ENCODE results near the gene KLK5.

KLK5 gene

DNA sequence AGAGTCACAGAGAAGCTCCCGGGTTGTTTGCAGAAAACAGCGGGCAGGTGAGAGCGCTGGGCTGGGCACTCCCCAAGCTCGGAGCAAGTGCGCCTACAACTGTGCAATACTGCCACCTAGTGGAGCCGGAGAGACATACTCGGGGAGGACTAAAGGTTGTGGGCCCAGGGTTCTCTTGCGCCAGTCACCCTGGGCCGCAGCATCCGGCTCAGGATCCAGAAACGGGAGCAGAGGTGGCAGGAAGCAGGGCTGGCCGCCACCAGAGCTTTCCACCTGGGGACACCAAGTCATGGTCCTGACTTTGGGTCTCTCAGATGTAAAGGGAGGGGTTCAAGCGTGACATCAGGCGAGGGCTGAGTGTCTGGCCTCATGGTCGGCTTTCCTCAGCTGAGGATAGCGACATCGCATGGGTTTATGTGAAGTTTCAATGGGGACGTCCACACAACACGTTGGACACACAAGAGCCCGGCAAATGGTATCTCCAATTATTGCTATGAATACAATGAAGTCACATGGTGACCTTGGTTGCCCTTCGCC is 30.5 kb downstream of the KLK5 start:
- Histone ChIP-seq H3K4me1 (no peaks in the 10 kb centered on the region; the same call in 1 of the 2 replicates), H3K9me3 (no peaks in the 10 kb centered on the region), H3K4me3 (ENCODE audit: low read depth, low read length) (no peak overlapping the region), H3K27me3 (no peaks in the 10 kb centered on the region), H3K36me3 (no peaks in the 10 kb centered on the region)
- TF ChIP-seq, protein P1, sequence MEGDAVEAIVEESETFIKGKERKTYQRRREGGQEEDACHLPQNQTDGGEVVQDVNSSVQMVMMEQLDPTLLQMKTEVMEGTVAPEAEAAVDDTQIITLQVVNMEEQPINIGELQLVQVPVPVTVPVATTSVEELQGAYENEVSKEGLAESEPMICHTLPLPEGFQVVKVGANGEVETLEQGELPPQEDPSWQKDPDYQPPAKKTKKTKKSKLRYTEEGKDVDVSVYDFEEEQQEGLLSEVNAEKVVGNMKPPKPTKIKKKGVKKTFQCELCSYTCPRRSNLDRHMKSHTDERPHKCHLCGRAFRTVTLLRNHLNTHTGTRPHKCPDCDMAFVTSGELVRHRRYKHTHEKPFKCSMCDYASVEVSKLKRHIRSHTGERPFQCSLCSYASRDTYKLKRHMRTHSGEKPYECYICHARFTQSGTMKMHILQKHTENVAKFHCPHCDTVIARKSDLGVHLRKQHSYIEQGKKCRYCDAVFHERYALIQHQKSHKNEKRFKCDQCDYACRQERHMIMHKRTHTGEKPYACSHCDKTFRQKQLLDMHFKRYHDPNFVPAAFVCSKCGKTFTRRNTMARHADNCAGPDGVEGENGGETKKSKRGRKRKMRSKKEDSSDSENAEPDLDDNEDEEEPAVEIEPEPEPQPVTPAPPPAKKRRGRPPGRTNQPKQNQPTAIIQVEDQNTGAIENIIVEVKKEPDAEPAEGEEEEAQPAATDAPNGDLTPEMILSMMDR (IDR thresholded peaks at IDR 0.05; ENCODE audit: low read depth, low read length): peak; percentile 87
- peak; percentile 86 for DNase-seq

GRCh38 chr19:50921426-50922316 is 31.2 kb downstream of the KLK5 start:
- Histone ChIP-seq H3K4me1 (no peaks in the 10 kb centered on the region; the same call in 1 of the 2 replicates), H3K9me3 (no peaks in the 10 kb centered on the region), H3K36me3 (no peaks in the 10 kb centered on the region), H3K27me3 (no peaks in the 10 kb centered on the region), H3K4me3 (ENCODE audit: low read depth, low read length) (no peak overlapping the region)
- no peak for DNase-seq
- TF ChIP-seq, protein P1 (IDR thresholded peaks at IDR 0.05; ENCODE audit: low read depth, low read length): no peak

DNA sequence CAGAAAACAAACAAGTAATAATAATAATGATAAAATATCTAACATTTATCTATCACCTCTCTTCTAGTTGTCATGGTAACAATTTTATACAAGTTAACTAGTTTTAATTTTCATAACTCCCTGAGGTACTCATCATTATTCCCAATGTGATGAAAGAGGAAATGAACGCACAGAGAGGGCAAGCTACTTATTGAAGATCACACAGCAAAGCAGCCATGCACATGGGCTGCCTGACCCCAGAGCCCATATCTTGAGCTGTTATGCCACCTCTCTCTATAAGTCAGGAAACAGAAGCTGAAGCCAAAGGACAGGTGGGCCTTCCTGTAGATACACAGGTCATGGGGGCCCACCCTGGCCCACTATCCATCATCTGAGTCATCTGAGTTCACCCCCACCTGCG is 36.8 kb downstream of the KLK5 start:
- DNase-seq: no peak
- TF ChIP-seq, protein P1 (IDR thresholded peaks at IDR 0.05; ENCODE audit: low read depth, low read length): no peak
- Histone ChIP-seq H3K36me3 (no peaks in the 10 kb centered on the region), H3K4me1 (no peaks in the 10 kb centered on the region), H3K9me3 (no peaks in the 10 kb centered on the region), H3K27me3 (peaks cover 18% of the 10 kb centered on the region), H3K4me3 (ENCODE audit: low read depth, low read length) (no peak overlapping the region)

DNA sequence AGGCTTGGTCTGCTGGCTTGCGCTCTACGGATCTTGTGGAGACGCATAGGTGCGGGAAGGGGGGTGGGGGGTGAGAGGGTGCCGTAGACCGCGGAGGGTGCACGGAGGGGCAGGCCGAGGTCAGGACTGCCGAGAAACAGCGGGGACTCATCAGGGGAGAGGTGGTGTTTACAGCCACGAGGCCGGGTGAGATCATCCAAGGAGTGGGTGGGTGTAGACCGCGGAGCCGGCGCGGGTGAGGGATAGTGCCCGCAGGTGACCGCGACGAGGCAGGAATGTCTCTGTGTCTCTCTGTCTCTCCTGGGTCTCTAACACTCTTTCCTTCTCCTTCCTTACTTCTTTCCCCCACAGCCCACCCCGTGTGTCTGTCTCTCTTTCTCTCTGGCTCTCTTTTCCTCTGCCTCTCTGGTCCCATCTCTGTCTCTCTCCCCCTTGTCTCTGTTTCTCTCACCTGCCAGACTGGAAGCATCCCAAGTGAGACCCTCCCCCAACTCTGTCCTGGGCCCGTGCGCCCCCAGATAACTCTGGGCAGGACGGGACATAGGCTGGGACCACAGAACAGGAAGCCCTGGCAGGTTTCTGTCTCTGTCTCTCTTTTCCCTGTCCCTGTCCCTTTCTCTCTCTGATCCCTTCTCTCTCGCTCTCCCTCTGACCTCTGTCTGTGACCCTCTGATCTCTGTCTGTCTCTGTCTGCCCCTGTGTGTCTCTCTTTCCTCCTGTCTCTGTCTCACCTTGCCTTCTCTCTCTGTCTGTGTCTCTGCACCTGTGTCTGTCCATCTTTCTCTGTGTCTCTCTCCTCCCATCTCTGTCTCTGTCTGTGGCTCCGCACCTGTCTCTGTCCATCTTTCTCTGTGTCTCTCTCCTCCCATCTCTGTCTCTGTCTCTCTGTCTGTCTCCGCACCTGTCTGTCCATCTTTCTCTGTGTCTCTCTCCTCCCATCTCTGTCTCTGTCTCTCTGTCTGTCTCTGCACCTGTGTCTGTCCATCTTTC is 39.8 kb downstream of the KLK5 start:
- H3K27me3 ChIP-seq: peaks cover 20% of the 10 kb centered on the region
- no peaks in the 10 kb centered on the region for H3K36me3 ChIP-seq
- DNase-seq: no peak
- H3K9me3 ChIP-seq: no peaks in the 10 kb centered on the region
- no peak overlapping the region for H3K4me3 ChIP-seq (ENCODE audit: low read depth, low read length)
- H3K4me1 ChIP-seq: no peaks in the 10 kb centered on the region
- TF ChIP-seq, protein P1 (IDR thresholded peaks at IDR 0.05; ENCODE audit: low read depth, low read length): no peak

GRCh38 chr19:50912102-50912599 is 40.7 kb downstream of the KLK5 start:
- H3K9me3 ChIP-seq: no peaks in the 10 kb centered on the region
- no peak overlapping the region for H3K4me3 ChIP-seq (ENCODE audit: low read depth, low read length)
- no peaks in the 10 kb centered on the region for H3K4me1 ChIP-seq
- DNase-seq: no peak
- TF ChIP-seq, protein P1 (IDR thresholded peaks at IDR 0.05; ENCODE audit: low read depth, low read length): no peak
- H3K36me3 ChIP-seq: no peaks in the 10 kb centered on the region
- H3K27me3 ChIP-seq: peaks cover 20% of the 10 kb centered on the region
